8988T (cell line): ENCODE measurements around the gene DAD1.
"Not testable (repeated sequence)": the region's sequence is repeated elsewhere in the genome, so short reads cannot be mapped to it uniquely, and the experiment has no call there.

Source experiments
- DNase-seq: peaks from one replicate; pipeline ENCODE4 v3.0.0; 2011

DAD1 gene

GRCh38 chr14:22589096-22589839 is at the start of gene DAD1:
Gene DAD1, minus strand, starts transcription at chr14:22589224. Its CDS starts 67 bp downstream, at chr14:22589157.
- DNase-seq: peak; percentile 84

GRCh38 chr14:22635980-22636379 is 47.0 kb upstream of the DAD1 start:
- DNase-seq: not testable (repeated sequence)

GRCh38 chr14:22634233-22634900 is 45.3 kb upstream of the DAD1 start:
- no peak for DNase-seq

GRCh38 chr14:22630486-22630885 is 41.5 kb upstream of the DAD1 start:
- no peak for DNase-seq

GRCh38 chr14:22630066-22630465 is 41.0 kb upstream of the DAD1 start:
- DNase-seq: no peak

GRCh38 chr14:22629361-22629760 is 40.3 kb upstream of the DAD1 start:
- no peak for DNase-seq

GRCh38 chr14:22627506-22628263 is 38.7 kb upstream of the DAD1 start:
- DNase-seq: no peak

- DNase-seq: no peak
These were observed 37.6 kb upstream of the DAD1 start for GRCh38 chr14:22626590-22626989.

- no peak for DNase-seq
These were observed 34.0 kb upstream of the DAD1 start for GRCh38 chr14:22623047-22623446.

GRCh38 chr14:22622255-22622654 is 33.2 kb upstream of the DAD1 start:
- no peak for DNase-seq

- not testable (repeated sequence) for DNase-seq
These were observed 26.7 kb upstream of the DAD1 start for GRCh38 chr14:22615765-22616164.

- DNase-seq: peak; percentile 40
These were observed 25.3 kb upstream of the DAD1 start for GRCh38 chr14:22614240-22614799.

GRCh38 chr14:22613736-22614239 is 24.8 kb upstream of the DAD1 start:
- no peak for DNase-seq

GRCh38 chr14:22613106-22613695 is 24.2 kb upstream of the DAD1 start:
- no peak for DNase-seq

- no peak for DNase-seq
These were observed 21.9 kb upstream of the DAD1 start for GRCh38 chr14:22610931-22611330.

- no peak for DNase-seq
These were observed 18.3 kb upstream of the DAD1 start for GRCh38 chr14:22607291-22607690.

GRCh38 chr14:22606380-22606779 is 17.4 kb upstream of the DAD1 start:
- no peak for DNase-seq

- no peak for DNase-seq
These were observed 13.8 kb upstream of the DAD1 start for GRCh38 chr14:22602862-22603261.

GRCh38 chr14:22601996-22602395 is 13.0 kb upstream of the DAD1 start:
- DNase-seq: no peak

GRCh38 chr14:22601456-22601855 is 12.4 kb upstream of the DAD1 start:
- no peak for DNase-seq

GRCh38 chr14:22600027-22600426 is 11.0 kb upstream of the DAD1 start:
- no peak for DNase-seq

- no peak for DNase-seq
These were observed 10.3 kb upstream of the DAD1 start for GRCh38 chr14:22599349-22599748.

GRCh38 chr14:22598896-22599244 is 9.8 kb upstream of the DAD1 start:
- peak; percentile 29 for DNase-seq
